Measurements from ENCODE around the gene SUGCT.
"Not testable (repeated sequence)": the region's sequence is repeated elsewhere in the genome, so short reads cannot be mapped to it uniquely, and the experiment has no call there.

Gene SUGCT

GRCh38 chr7:40141916-40142315 is 7.1 kb downstream of the SUGCT start:
- FAIRE-seq = not testable (repeated sequence)

DNA sequence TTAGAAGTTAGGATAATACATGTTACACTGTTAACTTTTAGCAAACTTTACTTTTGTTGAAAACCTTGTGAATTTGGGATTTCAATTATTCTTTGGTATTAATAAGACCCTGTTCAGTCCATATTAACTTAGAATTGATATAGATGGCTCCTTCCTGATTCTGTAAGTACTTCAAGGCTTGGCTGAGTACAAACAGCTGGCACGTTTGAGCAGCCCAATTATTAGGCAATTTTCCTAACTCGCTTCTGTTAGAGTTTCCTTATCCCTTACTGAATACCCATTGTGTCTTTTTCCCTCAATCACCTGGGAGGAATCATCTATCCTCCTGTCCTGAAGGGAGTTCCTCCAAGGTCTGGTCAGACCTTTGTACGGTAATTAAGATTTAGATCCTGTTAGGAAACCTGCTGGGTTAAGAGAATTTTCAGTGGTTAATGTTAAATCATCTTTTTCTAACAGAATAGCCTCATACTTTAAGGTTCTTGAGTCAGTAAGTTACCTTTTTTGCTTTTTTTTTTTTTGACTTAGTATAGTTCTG is 10.9 kb downstream of the SUGCT start:
- not testable (repeated sequence) for FAIRE-seq

- FAIRE-seq = no peak
Measured at GRCh38 chr7:40147371-40148246, 12.8 kb downstream of the SUGCT start.

GRCh38 chr7:40148247-40148580 is 13.4 kb downstream of the SUGCT start:
- not testable (repeated sequence) for FAIRE-seq

DNA sequence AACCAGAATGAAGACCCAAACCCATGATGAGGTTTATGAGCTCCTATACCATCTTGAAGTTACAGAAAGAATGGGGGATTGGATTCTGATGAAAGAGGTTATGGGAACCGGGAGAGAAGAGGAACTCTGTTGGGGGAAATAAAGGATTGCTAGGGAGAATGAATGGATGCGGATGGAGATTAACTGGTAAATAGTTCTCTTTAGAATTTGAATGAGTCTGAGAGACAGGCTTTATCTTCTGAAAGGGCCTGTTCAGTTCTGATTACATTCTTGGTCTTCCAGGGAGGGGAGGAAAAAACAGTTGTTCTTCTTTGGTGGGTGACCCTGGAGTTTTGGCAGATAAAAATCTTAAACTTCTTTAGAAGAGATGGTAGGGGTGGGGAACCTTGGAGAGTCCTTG is 13.9 kb downstream of the SUGCT start:
- FAIRE-seq = no peak

GRCh38 chr7:40151504-40151903 is 16.7 kb downstream of the SUGCT start:
- no peak for FAIRE-seq

- no peak for FAIRE-seq
Measured at GRCh38 chr7:40156988-40157387, 22.2 kb downstream of the SUGCT start.

DNA sequence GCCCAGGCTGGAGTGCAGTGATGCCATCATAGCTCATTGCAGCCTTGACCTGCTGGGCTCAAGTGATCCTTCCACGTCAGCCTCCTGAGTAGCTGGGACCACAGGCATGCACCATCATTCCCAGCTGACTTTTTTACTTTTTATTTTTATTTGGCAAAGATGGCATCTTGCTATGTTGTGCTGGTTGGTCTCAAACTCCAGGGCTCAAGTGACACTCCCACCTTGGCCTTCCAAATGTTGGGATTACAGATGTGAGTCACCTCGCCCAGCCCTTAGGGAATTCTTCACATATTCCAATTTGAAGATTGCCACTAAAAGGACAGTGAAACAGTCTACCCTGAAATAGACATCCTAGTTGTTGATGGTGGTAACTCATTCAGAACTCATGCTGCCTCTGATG is 27.7 kb downstream of the SUGCT start:
- no peak for FAIRE-seq

DNA sequence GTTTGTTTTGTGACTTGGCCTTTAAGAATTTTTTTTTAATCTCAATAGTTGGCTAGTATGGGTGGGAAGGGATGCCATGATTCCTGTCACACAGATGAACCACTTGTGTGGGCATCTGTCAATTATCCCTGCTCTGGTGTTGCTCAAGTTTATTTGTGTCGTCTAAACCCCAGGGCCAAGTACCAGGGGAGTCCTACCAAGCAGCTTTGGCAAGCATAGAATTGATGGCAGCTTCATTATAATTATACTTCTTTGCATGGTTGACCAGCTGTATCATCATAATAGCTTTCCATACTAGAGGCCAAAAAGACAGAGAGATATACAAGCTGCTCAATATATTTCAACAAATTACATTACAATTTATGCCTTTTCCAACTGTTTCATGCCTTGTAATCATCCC is 30.4 kb downstream of the SUGCT start:
- no peak for FAIRE-seq

DNA sequence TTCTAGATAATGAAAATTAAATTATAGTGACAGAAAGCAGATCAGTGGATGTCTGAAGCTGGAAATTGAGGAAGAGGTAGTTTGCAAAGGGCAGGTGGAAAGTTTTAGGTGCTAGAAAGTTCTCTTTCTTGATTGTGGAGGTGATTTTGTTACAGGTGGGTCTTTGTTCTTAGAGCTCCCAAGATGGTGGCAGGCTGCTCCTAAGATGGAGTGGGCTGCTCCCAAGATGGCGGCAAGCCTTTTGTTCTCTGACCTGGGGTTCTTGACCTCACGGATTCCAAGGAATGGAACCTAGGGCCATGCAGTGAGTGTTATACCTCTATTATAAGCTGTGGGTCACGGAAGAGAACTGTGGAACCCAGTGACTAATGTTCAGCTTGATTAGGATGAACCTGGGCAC is 32.5 kb downstream of the SUGCT start:
- no peak for FAIRE-seq

DNA sequence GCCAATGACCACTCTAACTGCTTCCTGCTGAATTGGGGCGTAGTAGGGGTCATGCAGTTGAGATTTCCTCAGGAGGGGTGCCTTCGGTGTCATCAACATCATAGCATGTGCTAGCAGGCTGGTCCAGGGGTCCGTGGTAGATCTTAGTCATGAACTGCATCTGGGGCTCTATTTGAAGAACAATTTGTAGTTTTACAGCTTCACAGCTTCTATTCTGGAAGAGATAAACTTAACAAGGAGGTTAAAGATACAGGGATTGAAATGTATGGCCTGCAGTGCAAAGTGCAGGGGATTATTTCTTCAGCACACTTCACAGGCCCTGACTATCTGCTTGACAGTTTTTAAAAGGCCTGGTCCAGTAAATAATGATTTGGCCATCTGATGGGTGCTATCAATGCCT is 33.5 kb downstream of the SUGCT start:
- FAIRE-seq = not testable (repeated sequence)

DNA sequence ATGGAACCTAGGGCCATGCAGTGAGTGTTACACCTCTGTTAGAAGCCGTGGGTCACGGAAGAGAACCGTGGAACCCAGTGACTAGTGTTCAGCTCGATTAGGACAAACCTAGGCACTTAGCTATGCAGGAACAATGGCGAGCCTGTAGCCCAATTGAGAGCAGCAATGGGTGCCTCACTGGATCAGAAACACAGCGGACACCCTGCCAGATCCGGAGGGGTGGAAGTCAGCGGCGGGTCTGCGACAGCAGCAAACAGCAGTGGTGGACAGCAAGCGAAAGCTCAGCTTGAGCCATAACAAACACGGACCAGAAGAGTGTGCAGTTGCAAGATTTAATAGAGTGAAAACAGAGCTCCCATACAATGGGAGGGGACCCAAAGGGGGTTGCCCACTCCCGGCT is 38.3 kb downstream of the SUGCT start:
- not testable (repeated sequence) for FAIRE-seq

DNA sequence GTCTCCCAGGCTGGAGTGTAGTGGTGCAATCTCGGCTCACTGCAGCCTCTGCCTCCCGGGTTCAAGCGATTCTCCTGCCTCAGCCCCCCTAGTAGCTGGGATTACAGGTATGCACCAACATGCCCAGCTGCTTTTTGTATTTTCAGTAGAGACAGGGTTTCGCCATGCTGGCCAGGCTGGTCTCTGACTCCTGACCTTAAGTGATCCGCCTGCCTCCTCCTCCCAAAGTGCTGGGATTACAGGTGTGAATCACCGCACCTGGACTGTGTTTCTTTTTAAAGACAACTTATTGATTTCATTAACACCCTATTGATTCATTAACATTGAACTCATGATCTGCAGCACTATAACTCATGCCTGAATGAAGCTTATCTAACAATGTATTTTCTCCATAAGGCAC is 40.5 kb downstream of the SUGCT start:
- FAIRE-seq = not testable (repeated sequence)

DNA sequence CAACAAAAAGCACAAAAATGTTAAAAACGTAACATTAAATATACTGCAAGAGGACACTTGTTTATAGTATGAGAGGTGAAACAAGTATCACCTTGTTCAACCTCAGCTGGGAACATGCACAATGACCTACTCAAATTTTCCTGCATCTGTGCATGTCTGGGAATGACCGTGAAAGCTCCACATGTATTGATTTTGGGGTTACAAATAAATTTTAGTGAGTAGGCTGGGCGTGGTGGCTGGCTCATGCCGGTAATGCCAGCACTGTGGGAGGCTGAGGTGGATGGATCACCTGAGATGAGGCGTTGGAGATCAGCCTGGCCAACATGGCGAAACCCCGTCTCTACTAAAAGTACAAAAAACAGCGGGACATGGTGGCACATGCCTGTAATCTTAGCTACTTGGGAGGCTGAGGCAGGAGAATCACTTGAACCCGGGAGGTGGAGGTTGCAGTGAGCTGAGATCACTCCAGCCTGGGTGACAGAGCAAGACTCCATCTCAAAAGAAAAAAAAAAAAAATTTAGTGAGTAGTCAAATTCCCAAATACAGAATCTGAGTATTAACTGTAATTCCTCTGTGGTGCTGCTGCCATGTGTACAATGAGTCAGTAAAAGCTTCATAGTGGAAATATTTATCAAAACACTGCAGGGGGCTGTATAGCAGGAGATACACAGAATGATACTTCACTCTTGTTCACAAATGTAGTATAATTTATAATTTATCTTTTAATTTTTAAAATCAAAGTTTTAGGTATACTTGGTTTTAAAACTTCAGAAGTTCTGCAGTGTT is 41.1 kb downstream of the SUGCT start:
- FAIRE-seq = no peak

DNA sequence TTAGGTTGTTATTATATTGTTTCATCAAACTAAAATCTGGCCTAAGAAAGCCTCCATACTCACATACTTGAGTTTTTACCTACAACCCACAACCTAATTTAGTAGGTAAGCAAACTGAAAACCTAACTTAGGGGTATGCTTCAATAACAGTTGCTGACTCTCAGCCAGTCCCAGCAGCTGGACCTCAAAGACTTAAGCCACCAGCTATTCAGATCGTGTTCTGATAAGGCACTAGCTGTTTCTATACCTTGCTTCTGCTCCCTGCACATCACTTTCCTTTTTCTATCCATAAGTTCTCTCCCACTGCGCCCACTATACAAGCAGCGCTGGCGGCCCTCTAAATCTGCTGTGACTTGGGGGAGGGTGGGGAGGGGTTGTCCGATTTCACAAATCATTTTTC is 42.3 kb downstream of the SUGCT start:
- FAIRE-seq = no peak

DNA sequence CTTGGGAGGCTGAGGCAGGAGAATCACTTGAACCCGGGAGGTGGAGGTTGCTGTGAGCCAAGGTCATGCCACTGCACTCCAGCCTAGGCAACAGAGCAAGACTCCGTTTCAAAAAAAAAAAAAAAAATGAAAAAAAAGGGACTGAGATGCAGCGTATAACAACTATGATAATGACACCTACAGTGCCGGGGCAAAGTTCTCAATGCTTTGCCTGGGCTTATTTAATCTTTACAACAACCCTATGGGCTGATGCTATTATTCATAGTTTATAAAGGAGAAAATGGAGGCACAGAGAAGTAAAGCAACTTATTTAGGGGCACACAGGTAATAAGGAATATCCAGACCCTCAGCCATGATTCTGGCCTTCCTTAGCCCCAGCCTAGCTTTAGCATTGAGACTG is 47.6 kb downstream of the SUGCT start:
- no peak for FAIRE-seq

- no peak for FAIRE-seq
Measured at GRCh38 chr7:40186586-40186985, 51.8 kb downstream of the SUGCT start.

- FAIRE-seq = no peak
Measured at GRCh38 chr7:40192036-40192435, 57.2 kb downstream of the SUGCT start.

DNA sequence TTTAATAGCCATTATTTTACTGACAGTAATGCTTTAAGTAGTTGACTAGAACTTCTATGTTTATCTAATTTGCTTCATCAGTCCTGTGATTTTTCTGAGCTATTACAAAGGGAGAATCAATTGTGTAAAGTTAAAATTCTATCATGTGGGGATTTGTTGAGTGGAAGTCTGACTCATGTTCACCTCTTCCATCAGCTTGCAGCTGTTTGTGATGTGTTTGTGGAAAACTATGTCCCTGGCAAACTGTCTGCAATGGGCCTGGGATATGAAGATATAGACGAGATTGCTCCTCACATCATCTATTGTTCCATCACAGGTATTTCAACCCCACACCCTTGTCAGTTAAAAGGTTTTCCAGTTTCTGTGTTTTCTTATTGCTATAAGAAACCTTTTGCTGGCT is 59.9 kb downstream of the SUGCT start:
- FAIRE-seq = no peak

- FAIRE-seq = no peak
Measured at GRCh38 chr7:40197527-40197926, 62.7 kb downstream of the SUGCT start.

GRCh38 chr7:40199076-40199802 is 64.4 kb downstream of the SUGCT start:
- FAIRE-seq = no peak

DNA sequence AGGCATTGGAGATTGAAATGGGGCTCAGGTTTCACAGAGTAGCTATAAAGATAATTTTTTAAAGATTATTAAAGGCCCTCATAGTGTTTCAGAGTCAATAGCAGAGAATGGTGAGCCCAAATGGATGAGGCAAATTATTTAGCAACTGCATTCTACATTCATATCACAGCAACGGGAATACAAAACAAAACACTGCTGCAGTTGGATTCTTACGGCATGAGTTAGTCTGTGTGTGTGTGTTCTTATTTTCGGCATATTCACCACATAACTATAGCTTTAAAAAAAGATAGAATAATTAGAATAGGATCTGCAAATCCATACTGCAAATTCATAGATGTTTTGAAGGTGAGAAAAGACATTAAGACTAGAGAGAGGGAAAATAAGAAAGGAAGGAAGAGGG is 66.0 kb downstream of the SUGCT start:
- FAIRE-seq = no peak

- no peak for FAIRE-seq
Measured at GRCh38 chr7:40202851-40203250, 68.0 kb downstream of the SUGCT start.
